Loucy (cell line): Measurements from ENCODE around the gene JADE2.

Experiments used
- H2AFZ ChIP-seq: fragments of 200-600 bp; sonication (generic); 2 replicates; pipeline ENCODE4 v1.6.0; 2016; ENCODE audit warnings: antibody characterized with exemption, mild to moderate bottlenecking, low read length, moderate library complexity
- H3F3A ChIP-seq: fragments of 200-600 bp; 2 replicates; pipeline ENCODE4 v1.6.0; 2016; ENCODE audit warnings: antibody characterized with exemption, low read depth, mild to moderate bottlenecking
- H3K27me3 ChIP-seq: fragments of 200-600 bp; sonication (generic); 2 replicates; pipeline ENCODE4 v1.6.1; 2014; ENCODE audit warnings: low read length, mild to moderate bottlenecking; ENCODE audit not compliant: insufficient read depth, poor library complexity, severe bottlenecking
- H3K36me3 ChIP-seq: fragments of 200-600 bp; sonication (generic); 2 replicates; pipeline ENCODE4 v1.6.1; 2016; ENCODE audit warnings: low read length; ENCODE audit not compliant: insufficient read depth
- H3K4me1 ChIP-seq: fragments of 200-600 bp; sonication (generic); 2 replicates; pipeline ENCODE4 v1.5.1; 2014; ENCODE audit warnings: low read length, mild to moderate bottlenecking; ENCODE audit not compliant: insufficient read depth, poor library complexity, severe bottlenecking
- H3K4me2 ChIP-seq: fragments of 200-600 bp; sonication (generic); 2 replicates; pipeline ENCODE4 v1.6.0; 2014; ENCODE audit warnings: antibody characterized with exemption, low read length, low read depth, mild to moderate bottlenecking; ENCODE audit not compliant: poor library complexity, severe bottlenecking
- H3K4me3 ChIP-seq: fragments of 200-600 bp; sonication (generic); 2 replicates; pipeline ENCODE4 v1.5.1; 2014; ENCODE audit warnings: low read length, mild to moderate bottlenecking, mixed read lengths; ENCODE audit not compliant: poor library complexity, severe bottlenecking
- H3K79me2 ChIP-seq: fragments of 200-600 bp; sonication (generic); 2 replicates; pipeline ENCODE4 v1.6.1; 2014; ENCODE audit warnings: low read length; ENCODE audit not compliant: insufficient read depth
- H3K9ac ChIP-seq: fragments of 200-600 bp; sonication (generic); 2 replicates; pipeline ENCODE4 v1.6.0; 2014; ENCODE audit warnings: mild to moderate bottlenecking, low read depth, low read length, moderate library complexity; ENCODE audit not compliant: poor library complexity, severe bottlenecking
- H3K9me2 ChIP-seq: fragments of 200-600 bp; sonication (generic); replicated peaks from 2 replicates; pipeline ENCODE4 v1.6.1; 2016; ENCODE audit warnings: low read depth, low read length, mixed read lengths
- H3K9me3 ChIP-seq: fragments of 200-600 bp; sonication (generic); 2 replicates; pipeline ENCODE4 v1.6.1; 2014; ENCODE audit warnings: mild to moderate bottlenecking, antibody characterized with exemption, low read length, low read depth; ENCODE audit not compliant: insufficient read depth
- H4K20me1 ChIP-seq: fragments of 200-600 bp; sonication (generic); 2 replicates; pipeline ENCODE4 v1.6.0; 2014; ENCODE audit warnings: antibody characterized with exemption, low read length, mild to moderate bottlenecking; ENCODE audit not compliant: insufficient read depth, poor library complexity, severe bottlenecking
- EZH2phosphoT487 ChIP-seq: fragments of 200-600 bp; IDR thresholded peaks from 2 replicates; pipeline ENCODE4 v1.6.1; 2018; ENCODE audit warnings: antibody characterized with exemption, mild to moderate bottlenecking, moderate library complexity, borderline replicate concordance
- TF ChIP-seq, protein P1 (sequence below): fragments of 200-600 bp; sonication (generic); conservative IDR thresholded peaks from 2 replicates; pipeline ENCODE4 v1.5.1; 2014; ENCODE audit warnings: mild to moderate bottlenecking, antibody characterized with exemption, low read length

JADE2 gene

DNA sequence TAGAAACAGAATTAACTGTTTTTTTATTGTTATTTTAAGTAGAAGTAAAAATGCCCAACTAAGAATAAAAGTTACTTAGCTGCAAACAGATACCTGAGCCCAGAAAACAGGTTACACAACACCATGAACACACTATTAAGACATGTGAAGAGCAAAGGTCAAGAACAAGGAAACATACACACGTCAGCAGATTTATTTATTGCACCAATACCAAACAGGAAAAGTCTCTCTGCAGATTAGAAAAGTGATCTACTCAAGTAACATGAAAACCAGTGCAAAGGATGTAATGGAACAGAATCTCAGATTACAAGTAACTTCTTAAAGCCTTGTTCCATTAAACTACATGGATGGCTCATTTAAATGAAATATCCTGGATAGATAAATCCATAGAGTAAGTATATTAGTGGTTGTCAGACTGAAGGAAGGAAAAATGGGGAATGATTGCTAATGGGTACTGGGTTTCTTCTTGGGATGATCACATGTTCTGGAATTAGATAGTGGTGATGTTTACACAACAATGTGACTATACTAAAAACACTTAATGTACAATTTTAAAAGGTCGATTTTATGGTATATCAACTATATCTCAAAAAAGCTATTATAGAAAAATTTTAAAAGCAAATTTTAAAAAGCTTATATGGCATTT lies 101.0 kb downstream of the JADE2 start:
- H3K4me2 ChIP-seq, result no peak overlapping the region

More for the DNA sequence above, 101.0 kb downstream of the JADE2 start:
- no peak overlapping the region for H3K9ac ChIP-seq
- H3F3A ChIP-seq, result no peaks in the 10 kb centered on the region
- TF ChIP-seq EZH2phosphoT487, result no peak
- TF ChIP-seq, protein P1, sequence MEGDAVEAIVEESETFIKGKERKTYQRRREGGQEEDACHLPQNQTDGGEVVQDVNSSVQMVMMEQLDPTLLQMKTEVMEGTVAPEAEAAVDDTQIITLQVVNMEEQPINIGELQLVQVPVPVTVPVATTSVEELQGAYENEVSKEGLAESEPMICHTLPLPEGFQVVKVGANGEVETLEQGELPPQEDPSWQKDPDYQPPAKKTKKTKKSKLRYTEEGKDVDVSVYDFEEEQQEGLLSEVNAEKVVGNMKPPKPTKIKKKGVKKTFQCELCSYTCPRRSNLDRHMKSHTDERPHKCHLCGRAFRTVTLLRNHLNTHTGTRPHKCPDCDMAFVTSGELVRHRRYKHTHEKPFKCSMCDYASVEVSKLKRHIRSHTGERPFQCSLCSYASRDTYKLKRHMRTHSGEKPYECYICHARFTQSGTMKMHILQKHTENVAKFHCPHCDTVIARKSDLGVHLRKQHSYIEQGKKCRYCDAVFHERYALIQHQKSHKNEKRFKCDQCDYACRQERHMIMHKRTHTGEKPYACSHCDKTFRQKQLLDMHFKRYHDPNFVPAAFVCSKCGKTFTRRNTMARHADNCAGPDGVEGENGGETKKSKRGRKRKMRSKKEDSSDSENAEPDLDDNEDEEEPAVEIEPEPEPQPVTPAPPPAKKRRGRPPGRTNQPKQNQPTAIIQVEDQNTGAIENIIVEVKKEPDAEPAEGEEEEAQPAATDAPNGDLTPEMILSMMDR, result no peak
- no peaks in the 10 kb centered on the region for H3K9me3 ChIP-seq
- no peak overlapping the region for H2AFZ ChIP-seq
- no peaks in the 10 kb centered on the region for H4K20me1 ChIP-seq
- no peak overlapping the region for H3K4me3 ChIP-seq
- H3K4me1 ChIP-seq, result peaks cover 3% of the 10 kb centered on the region
- H3K27me3 ChIP-seq, result no peaks in the 10 kb centered on the region
- H3K36me3 ChIP-seq, result no peaks in the 10 kb centered on the region
- peaks cover 3% of the 10 kb centered on the region; the same call in 1 of the 2 replicates for H3K79me2 ChIP-seq
- no peaks in the 10 kb centered on the region for H3K9me2 ChIP-seq
